Measurements from ENCODE around the gene MYH10. TPM values are rescaled to one million over a fixed set of nuclear protein-coding genes. Genes with fewer than 3 reads are reported as not detected.

The MYH10 gene
- total and polyA plus RNA-seq, 9 of the 15 experiments (the other 6 are each of a cell fraction or from before 2014, with no cell fraction given), result 16.3 to 95.3 (median 39.7) TPM

DNA sequence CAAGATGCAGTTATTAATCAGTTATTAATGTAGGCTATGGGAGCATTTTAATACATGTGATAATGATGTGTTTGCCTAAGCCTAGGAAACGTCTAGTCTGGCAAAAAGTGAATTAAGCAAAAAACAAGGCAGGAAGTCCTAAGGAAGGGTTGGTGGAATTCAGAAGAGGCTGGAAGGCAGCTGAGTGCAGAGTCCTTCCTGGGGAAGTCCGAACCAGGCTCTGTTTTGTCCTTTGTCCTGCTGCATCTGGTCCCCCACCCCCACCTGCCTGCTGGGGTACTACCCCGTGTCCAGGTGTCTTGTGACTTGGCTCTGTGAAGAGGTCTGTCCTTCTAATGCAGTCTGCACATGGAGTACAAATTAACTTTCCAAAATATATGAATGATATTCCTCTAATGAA lies 1.5 kb upstream of the MYH10 start:
- no peaks in the 10 kb centered on the region; a peak in 1 of 5 replicates for H3K27me3 ChIP-seq (ENCODE audit: control insufficient read depth in 2 of 2, insufficient read depth in 2 of 2, low read length in 2 of 2)
- no peak overlapping the region for H3K4me3 ChIP-seq
- FAIRE-seq (no peak), DNase-seq (ENCODE audit: extremely low read depth in 1 of 4, low spot score in 3 of 4) (no peak), ATAC-seq (no peak)
- peaks cover 5% of the 10 kb centered on the region; the same call in 1 of the 3 replicates for H3K36me3 ChIP-seq (ENCODE audit: control insufficient read depth, insufficient read depth, low read length)
- no peak overlapping the region; a peak in 1 of 4 replicates for H3K9ac ChIP-seq (ENCODE audit: insufficient read depth in 1 of 2, low read depth in 2 of 2, low read length in 2 of 2)
- in situ Hi-C loops (cut with MboI) (no loop called here), intact Hi-C loops (cut with micrococcal nuclease) (no loop called here)
- H3K4me1 ChIP-seq (replicated peaks in 1 of 2; ENCODE audit: control insufficient read depth in 2 of 2, insufficient read depth in 2 of 2, low read length in 2 of 2), result peaks cover 16 to 17% of the 10 kb centered on the region in 2 experiments; a peak in 4 of 5 replicates
- CTCF ChIA-PET (ENCODE audit: low intra/inter-chr PET ratio), result no interaction called here
- H3K9me1 ChIP-seq (ENCODE audit: control insufficient read depth, insufficient read depth, low read length), result no peaks in the 10 kb centered on the region
- H4K20me1 ChIP-seq (replicated peaks; ENCODE audit: control insufficient read depth, insufficient read depth, low read length), result peaks cover 16% of the 10 kb centered on the region; the same call in 1 of the 2 replicates
- H3K4me2 ChIP-seq (ENCODE audit: insufficient read depth, low read length), result peak overlapping the region; percentile 18
- H3K79me2 ChIP-seq (ENCODE audit: control insufficient read depth, insufficient read depth, low read length), result peaks cover 35% of the 10 kb centered on the region
- POLR2A ChIA-PET, result interaction anchor here (1.3 kb wide), 1 partner anchor 79 kb away, joined by 3 read pairs; no protein-coding TSS in a partner anchor
- H2AFZ ChIP-seq (ENCODE audit: low read depth, low read length), result peak overlapping the region; percentile 72; the same call in 1 of the 2 replicates
- no peak overlapping the region for H3K27ac ChIP-seq (ENCODE audit: extremely low read depth, low read depth, low read length)
- H3K9me3 ChIP-seq (replicated peaks; ENCODE audit: control insufficient read depth, insufficient read depth, low read depth, low read length), result no peaks in the 10 kb centered on the region
- BruUV-seq (replicated peaks), result no TSS peak
- 56% methylated on average over 3 of the region's 3 CpGs for WGBS (ENCODE audit: insufficient coverage, low coverage, missing lambda C conversion rate)
- TF ChIP-seq CC2D1A (IDR thresholded peaks at IDR 0.05) (no peak), ZKSCAN1 (IDR thresholded peaks at IDR 0.05; ENCODE audit: low read depth, low read length) (no peak), FOXK1 (CRISPR knock-in tag; IDR thresholded peaks at IDR 0.05; ENCODE audit: borderline replicate concordance) (no peak), RBM25 (IDR thresholded peaks at IDR 0.05; ENCODE audit: low read depth, low read length, severe bottlenecking) (no peak), MEF2D (tag; conservative IDR thresholded peaks at IDR 0.05; ENCODE audit: low read depth) (no peak), MECOM (CRISPR knock-in tag; IDR thresholded peaks at IDR 0.05) (no peak), UBTF (IDR thresholded peaks at IDR 0.05; ENCODE audit: borderline replicate concordance in 1 of 2, low read depth in 2 of 2, low read length in 2 of 2) (no peak), GTF2E2 (tag; IDR thresholded peaks at IDR 0.05) (no peak), STAT5B (CRISPR knock-in tag; IDR thresholded peaks at IDR 0.05) (no peak), RBM14 (IDR thresholded peaks at IDR 0.05; ENCODE audit: borderline replicate concordance, insufficient read depth, low read depth, low read length) (no peak), ADNP (tag; IDR thresholded peaks at IDR 0.05) (no peak), NRF1 (conservative IDR thresholded peaks at IDR 0.05 in 1 of 2, IDR thresholded peaks at IDR 0.05 in 1 of 2) (no peak), ELF1 (tag; IDR thresholded peaks at IDR 0.05) (no peak), MYNN (IDR thresholded peaks at IDR 0.05) (no peak), MYNN (CRISPR knock-in tag; IDR thresholded peaks at IDR 0.05) (no peak), SRSF7 (optimal IDR thresholded peaks at IDR 0.05; ENCODE audit: low read depth, low read length) (no peak)
- TF ChIP-seq, protein P1, sequence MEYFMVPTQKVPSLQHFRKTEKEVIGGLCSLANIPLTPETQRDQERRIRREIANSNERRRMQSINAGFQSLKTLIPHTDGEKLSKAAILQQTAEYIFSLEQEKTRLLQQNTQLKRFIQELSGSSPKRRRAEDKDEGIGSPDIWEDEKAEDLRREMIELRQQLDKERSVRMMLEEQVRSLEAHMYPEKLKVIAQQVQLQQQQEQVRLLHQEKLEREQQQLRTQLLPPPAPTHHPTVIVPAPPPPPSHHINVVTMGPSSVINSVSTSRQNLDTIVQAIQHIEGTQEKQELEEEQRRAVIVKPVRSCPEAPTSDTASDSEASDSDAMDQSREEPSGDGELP (CRISPR knock-in tag; IDR thresholded peaks at IDR 0.05; ENCODE audit: borderline replicate concordance), result no peak

All from K562 (cell line).